ENCODE data around the gene SLC25A38.
A peak's percentile ranks its signal among the peaks of the same experiment; 100 is the strongest.

GRCh38 chr3:39428745-39429201, 45.6 kb downstream of the SLC25A38 start:
- TF ChIP-seq CTCF (IDR thresholded peaks at IDR 0.05), result no peak
- no peak for TF ChIP-seq POLR2A (IDR thresholded peaks at IDR 0.05; ENCODE audit: low read depth)
- peak in 1 of 2 donors; percentile 11 for TF ChIP-seq POLR2AphosphoS5 (IDR thresholded peaks at IDR 0.05)
- TF ChIP-seq EP300 (IDR thresholded peaks at IDR 0.05), result no peak

All from esophagus muscularis mucosa (tissue), 4 donors.